GM12892 (cell line): ENCODE measurements around the gene MPPED1.

ENCODE experiments used
- POLR2A ChIP-seq: IDR thresholded peaks from 2 replicates; pipeline ENCODE4 v1.6.1; 2011; ENCODE audit warnings: low read depth, low read length, control low read depth
- TAF1 ChIP-seq: IDR thresholded peaks from 2 replicates; pipeline ENCODE4 v1.6.1; 2011; ENCODE audit warnings: low read depth, mild to moderate bottlenecking, control low read depth, low read length, borderline replicate concordance

DNA sequence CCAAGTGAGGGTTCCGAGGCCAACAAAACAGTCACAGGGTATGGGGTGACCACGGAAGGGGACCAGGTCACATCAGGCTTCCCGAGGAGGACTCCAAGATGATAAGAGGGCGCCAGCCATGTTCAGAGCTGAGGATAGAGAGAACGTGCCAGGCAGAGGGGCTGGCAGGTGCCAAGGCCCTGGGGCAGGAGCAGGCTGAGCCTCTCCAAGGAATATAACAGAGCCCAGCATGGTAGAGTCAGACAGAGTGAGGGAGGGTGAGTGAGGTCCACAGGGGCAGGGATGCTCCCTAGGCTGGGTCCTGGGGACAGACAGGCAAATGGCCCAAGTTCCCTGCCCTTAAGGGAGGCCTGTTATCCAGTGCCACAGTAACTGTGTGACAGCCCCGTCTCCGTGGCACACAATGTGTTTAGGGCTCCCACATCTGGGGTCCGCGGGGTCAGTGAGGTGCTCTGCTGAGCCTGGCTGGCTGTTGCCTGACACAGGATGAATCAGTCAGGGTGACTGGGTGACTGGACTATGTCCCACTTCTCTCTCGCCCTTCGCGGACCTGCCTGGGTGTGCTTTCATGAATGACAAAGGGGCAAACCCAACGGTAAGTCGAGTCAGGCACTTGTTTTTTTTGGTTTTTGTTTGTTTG lies 105.3 kb downstream of the MPPED1 start:
- TF ChIP-seq POLR2A: no peak
- TF ChIP-seq TAF1: no peak
